Epidermal melanocyte (primary cell): ENCODE results near the gene NCF4.

ENCODE experiments used
- DNase-seq: peaks from one replicate; pipeline ENCODE4 v3.0.0; 2011; ENCODE audit warnings: low spot score; ENCODE audit not compliant: insufficient read length

NCF4 gene

GRCh38 chr22:36894266-36894665 is 33.5 kb downstream of the NCF4 start:
- DNase-seq, result no peak

GRCh38 chr22:36897611-36898010 is 36.8 kb downstream of the NCF4 start:
- no peak for DNase-seq

DNA sequence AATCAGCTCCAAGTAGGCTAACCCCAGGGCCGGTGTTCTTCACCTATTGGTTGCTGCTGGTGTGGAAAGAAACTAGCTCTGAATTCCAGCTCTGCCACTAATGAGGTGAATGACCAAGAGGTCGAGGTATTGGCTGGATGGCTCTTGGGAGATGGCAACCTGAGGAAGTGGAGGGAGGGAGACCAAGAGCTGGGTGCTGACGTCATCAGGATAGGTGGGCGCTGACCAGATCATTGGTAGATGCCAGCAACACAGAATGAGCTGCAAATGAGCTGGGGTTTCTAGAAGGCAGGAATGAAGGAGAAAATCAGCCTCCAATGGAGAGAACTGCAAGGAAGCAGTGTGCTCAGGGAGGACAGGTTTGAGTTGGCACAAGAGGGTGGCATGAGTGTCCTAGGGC is 37.9 kb downstream of the NCF4 start:
- no peak for DNase-seq

- DNase-seq, result no peak
Measured at GRCh38 chr22:36899498-36899897, 38.7 kb downstream of the NCF4 start.

DNA sequence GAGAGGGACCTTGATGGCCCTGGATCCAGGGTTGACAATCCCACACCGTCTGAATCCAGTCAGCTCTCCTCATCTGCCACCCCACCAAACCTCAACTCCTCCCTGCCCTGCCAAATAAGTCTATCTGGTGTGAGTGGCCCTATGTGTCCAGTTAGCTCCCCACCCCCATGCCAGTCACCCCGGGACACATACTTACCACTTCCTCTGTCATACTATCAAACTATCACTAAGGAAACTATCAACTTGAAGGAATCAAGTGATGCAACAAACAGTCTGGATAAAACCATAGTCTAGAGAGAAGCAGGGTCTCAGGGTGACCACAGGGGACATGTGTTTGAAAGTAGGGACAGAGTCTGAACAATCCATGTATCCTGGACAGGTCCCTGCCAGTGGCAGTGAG is 39.4 kb downstream of the NCF4 start:
- DNase-seq, result no peak

- no peak for DNase-seq
Measured at GRCh38 chr22:36900880-36901279, 40.1 kb downstream of the NCF4 start.

- DNase-seq, result no peak
Measured at GRCh38 chr22:36901411-36902142, 40.8 kb downstream of the NCF4 start.

DNA sequence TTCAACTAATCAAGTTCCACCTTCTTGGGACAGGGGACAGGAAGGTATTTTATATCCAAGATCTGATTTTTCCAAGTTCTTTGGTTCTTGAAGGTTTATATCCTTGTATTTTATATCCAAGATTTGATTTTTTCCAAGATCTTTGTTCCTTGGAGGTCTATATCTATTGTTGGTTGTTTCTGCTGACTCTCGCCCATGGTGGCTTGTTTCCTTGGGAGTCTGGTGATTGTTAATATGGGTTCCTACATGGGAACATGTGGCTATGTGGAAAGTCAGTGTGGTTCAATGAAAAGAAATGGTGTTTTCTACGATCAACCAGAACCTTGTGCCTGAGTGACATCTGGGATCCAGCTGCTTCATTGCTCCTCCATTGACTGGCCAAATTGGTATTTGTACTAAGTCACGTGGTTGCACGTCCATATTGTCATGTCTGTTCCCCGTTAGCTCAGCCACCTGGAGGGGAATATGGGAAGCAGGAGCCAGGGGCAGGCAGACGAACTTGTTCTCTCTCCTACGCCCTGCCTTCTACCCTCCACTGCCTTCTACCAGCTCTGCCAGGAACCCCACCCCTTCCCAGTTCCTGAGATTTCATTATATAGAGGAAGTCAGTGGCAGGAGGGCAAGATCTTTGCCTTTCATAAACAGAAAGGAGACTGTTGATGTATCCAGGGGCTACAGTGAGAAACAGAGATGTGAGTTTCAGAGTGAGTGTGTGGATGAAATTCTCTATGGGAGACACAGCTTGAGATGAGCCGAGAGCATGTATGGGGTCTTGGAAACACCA is 41.5 kb downstream of the NCF4 start:
- DNase-seq, result no peak

DNA sequence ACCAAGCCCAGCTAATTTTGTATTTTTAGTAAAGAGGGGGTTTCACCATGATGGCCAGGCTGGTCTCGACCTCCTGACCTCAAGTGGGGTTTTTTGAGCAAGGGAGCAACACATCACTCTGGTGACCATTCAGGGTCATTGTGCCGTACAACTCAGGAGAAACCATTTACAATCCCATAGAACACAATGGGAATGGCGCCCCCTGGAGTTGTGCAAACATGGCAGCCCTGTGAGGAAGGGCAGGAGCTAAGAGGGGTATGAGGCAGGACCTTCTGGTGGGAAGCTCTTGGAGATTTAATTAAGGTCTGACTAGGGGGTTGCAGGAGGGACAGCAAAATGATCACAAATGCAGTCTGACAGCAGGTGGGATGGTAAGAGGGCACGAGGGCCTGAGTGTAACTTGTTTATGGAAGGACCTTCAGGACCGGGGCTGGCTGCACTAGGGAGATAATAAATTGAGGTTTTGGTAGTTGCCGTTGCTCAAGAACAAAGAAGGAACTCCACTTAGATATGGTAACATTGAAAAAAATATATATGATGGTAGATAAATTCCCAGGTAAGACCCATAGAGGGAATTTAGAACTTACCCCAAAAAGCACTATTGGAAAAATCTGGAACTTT is 43.6 kb downstream of the NCF4 start:
- DNase-seq, result no peak

DNA sequence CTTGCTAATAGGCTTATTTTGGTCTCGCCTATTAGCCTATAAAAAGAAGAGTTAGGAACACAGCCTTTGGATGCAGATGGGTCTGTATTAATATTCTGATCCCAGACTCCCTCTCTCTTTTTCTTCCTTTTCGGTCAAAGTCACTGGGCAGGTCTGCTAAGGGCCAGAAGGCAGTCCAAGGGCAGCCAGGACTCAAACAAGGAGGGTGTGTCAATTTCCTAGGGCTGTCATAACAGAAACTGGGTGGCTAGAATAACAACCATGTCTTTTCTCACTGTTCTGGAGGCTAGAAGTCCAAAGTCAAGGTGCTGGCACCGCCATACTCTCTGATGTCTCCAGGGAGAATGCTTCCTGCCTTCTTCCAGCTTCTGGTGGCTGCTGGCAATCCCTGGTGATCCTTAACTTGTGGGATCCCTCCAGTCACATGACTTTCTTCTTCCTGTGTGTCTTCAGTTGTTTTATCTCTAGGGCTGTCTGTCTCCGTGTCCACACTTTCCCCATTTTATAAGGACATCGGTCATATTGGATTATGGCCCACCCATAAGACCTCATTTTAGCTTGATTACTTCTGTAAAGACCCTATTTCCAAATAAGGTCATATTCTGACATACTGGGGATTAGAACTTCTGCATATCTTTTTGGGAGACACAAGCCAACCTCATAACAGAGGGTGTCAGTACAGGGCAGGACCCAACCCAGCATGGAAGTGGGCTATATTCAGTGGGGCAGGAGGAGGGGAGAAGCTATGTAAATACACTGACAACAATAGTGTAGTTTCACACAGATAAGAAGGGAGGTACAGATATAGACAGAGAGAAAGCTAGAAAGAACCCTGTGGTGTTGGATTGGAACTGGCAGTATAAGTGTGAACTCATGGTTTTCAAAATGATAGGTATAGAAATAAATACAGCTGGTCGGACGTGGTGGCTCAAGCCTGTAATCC is 46.7 kb downstream of the NCF4 start:
- DNase-seq, result no peak

DNA sequence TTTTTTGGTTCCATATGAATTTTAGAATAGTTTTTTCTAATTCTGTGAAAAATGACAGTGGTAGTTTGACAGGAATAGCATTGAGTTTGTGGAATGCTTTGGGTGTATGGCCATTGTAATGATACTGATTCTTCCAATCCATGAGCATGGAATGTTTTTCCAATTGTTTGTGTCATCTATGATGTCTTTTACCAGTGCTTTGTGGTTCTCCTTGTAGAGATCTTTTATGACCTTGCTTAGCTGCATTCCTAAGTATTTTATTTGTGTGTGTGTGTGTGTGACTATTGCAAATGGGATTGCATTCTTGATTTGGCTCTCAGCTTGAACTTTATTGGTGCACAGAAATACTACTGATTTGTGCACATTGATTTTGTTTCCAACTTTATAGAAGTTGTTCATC is 49.7 kb downstream of the NCF4 start:
- DNase-seq, result no peak

DNA sequence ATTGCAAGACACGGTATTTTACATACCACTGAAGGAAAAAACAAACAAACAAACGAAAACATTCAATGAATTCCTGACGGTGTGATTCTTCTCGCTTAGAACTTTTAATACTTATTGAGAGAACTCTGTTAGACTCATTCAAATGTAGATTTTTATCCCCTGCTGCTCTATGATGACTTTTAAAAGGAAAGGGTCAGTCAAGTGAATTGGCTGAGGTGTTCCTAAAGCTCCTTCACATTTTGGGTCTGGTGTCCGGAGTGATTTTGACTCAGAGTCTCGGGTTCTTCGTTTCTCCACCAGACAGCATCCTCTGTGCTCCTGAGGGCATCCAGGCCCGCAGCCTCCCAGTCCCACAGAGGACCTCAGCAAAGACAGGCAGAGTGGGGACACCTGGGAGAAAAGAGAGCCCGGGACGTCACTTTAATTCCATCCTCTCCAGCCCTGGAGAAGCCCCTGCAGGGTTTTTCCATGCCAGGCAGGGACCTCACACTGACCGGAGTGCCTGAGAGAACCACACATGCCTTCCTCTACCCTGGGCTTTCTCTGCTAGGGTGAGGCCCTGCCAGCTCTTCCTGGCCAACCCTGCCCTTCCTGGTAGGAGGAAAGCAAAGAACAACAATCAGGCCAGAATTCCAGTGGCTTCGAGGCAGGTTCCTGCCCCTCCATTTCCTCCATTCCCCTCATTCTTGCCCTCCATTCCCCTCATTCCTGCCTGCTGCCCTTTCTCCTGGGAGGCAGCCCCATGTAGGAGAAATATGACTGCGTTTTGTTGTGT is 51.3 kb downstream of the NCF4 start:
- DNase-seq, result no peak

GRCh38 chr22:36912694-36913426 is 52.1 kb downstream of the NCF4 start:
- no peak for DNase-seq

DNA sequence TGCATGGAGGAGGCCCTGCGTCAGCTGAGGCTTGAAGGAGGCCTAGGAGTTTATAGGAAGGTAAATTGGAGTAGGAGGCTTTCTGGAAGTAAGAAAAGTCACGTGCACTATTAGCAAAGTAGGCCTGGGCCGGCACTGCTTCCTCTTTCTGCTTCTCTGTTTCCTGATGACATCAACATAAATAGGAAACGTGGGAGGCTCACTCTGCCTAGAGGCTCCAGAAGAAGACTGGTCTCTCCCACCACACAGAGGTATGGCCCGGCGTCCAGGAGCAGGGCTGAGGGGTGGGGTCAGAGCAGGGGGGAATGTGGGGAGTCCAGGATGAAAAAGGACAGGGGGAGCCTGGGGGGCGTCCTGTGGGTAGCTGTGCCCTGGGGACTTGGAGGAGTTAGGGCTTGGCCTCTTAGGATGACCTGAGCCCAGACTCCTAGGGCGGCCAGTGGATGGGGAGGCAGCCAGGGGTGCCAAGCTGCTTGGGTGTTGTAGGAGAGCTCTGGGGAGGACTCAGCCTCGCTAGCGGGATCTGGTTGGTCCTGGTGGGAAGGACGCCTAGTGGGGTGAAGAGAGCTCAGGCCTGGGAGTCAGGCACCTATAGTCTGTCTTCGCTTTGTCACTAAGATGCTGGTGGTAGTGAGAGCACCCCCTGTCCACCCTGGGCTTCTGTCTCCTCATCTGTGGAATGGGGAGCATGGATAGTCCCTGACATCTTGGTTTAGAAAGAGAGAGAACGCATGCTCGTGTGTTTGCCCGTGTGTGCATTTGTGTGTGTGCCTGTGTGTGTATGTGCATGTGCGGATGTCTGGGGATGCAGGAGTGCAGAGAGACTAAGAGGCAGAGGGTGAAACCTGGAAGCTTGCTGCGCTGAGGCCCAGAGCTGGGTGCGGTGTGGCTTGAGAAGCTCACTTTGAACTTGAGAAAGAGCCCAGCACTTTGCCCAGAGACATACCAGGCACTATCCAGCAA is 52.9 kb downstream of the NCF4 start, which contains the start of gene CSF2RB:
TSS of gene CSF2RB (plus strand) at position 202 of the 963 bp plus-strand sequence. CDS start 8,580 bp downstream, outside the sequence.
- no peak for DNase-seq

GRCh38 chr22:36914390-36914752 is 53.6 kb downstream of the NCF4 start:
- no peak for DNase-seq

- DNase-seq, result no peak
Measured at GRCh38 chr22:36916034-36916433, 55.2 kb downstream of the NCF4 start.

- no peak for DNase-seq
Measured at GRCh38 chr22:36918586-36919284, 57.9 kb downstream of the NCF4 start.
